Esophagus muscularis mucosa (tissue), 3 donors: ENCODE results near the gene DEPDC7.

Source experiments
- POLR2A ChIP-seq: fragments of 450-650 bp; IDR thresholded peaks from one replicate; pipeline ENCODE4 v1.6.1; 2017; ENCODE audit warnings: antibody characterized with exemption, moderate library complexity, mild to moderate bottlenecking, low read depth
- TF ChIP-seq, protein P1 (sequence below), 3 experiments: fragments of 200-600 bp in 2 of 3; fragments of 450-650 bp in 1 of 3; sonication (generic) in 2 of 3; IDR thresholded peaks; one replicate each; pipeline ENCODE4 v1.5.1; 2017 to 2019; ENCODE audit warnings: antibody characterized with exemption in 3 of 3, mild to moderate bottlenecking in 2 of 3, moderate library complexity in 1 of 3

DNA sequence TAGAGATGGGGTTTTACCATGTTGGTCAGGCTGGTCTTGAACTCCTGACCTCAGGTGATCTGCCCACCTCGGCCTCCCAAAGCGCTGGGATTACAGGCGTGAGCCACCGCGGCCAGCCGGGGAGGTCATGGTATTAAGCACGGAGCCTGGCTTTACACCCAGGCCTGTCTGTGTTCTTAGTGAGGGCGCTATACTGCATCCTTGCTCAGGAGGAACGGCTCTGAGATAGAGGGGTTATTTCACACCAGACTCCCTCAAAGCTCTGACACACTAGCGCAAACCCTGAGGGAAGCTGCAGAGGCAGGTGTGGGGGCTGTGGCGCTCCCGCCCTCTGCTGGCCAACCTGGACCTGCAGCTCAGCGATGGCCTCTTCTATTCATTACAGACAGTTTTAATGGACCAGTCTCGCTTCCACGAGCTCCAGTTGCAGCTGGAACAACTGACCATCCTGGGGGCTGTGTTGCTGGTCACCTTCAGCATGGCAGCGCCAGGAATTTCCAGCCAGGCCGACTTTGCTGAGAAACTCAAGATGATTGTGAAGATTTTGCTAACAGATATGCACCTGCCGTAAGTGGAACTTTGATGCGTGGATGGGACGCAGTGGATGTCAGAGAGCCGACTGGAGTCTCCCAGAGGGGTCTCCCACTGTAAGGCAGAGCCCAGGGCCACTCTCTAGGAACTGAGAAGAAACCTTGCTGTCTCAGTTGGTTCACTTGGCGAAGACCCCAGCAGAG lies 49.9 kb downstream of the DEPDC7 start:
- TF ChIP-seq POLR2A, result no peak
- TF ChIP-seq, protein P1, sequence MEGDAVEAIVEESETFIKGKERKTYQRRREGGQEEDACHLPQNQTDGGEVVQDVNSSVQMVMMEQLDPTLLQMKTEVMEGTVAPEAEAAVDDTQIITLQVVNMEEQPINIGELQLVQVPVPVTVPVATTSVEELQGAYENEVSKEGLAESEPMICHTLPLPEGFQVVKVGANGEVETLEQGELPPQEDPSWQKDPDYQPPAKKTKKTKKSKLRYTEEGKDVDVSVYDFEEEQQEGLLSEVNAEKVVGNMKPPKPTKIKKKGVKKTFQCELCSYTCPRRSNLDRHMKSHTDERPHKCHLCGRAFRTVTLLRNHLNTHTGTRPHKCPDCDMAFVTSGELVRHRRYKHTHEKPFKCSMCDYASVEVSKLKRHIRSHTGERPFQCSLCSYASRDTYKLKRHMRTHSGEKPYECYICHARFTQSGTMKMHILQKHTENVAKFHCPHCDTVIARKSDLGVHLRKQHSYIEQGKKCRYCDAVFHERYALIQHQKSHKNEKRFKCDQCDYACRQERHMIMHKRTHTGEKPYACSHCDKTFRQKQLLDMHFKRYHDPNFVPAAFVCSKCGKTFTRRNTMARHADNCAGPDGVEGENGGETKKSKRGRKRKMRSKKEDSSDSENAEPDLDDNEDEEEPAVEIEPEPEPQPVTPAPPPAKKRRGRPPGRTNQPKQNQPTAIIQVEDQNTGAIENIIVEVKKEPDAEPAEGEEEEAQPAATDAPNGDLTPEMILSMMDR (IDR thresholded peaks at IDR 0.05), result peak; percentile 78 to 91 (median 81)
